ENCODE data around the gene SLC17A8. TPM values are rescaled to one million over a fixed set of nuclear protein-coding genes. Genes with fewer than 3 reads are reported as not detected.
"Not testable (repeated sequence)": the region's sequence is repeated elsewhere in the genome, so short reads cannot be mapped to it uniquely, and the experiment has no call there.

SLC17A8 gene
- total RNA-seq, 1 donor from 2014 or later: under 0.01 TPM

DNA sequence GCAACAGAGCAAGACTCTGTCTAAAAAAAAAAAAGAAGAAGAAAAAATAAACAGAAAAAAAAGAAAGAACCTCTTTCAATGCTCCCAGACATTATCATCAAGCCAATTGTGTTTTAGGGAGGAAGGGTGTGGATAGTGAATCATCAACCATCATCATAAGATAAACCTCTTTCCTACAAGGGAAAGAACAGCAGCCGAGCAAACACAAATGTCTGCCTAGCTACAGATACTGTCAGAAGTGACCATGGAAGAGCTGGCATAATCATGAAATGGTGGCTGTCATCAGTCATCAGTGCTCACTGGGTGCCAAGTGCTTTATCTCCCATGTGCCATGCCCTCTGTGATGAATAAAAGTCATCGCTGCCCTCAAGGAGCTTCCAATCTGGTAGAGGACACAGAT lies 46.6 kb downstream of the SLC17A8 start:
- H3K4me3 ChIP-seq (ENCODE audit: low read length in 3 of 3): no peak overlapping the region
- H3K9me3 ChIP-seq (ENCODE audit: control insufficient read depth in 3 of 3, low read length in 3 of 3): peaks cover 0 to 3% (median 0%) of the 10 kb centered on the region in 3 donors
- no peak overlapping the region for H3K9ac ChIP-seq (ENCODE audit: low read depth in 1 of 3, low read length in 3 of 3)
- H3K27ac ChIP-seq (ENCODE audit: low read depth, low read length): no peak overlapping the region
- no peaks in the 10 kb centered on the region for H3K4me1 ChIP-seq (ENCODE audit: control insufficient read depth in 3 of 3, insufficient read depth in 3 of 3, low read length in 3 of 3)
- H3K36me3 ChIP-seq (ENCODE audit: control insufficient read depth in 3 of 3, insufficient read depth in 3 of 3, low read length in 3 of 3): no peaks in the 10 kb centered on the region
- no peaks in the 10 kb centered on the region for H3K27me3 ChIP-seq (ENCODE audit: control insufficient read depth in 3 of 3, insufficient read depth in 3 of 3, low read length in 3 of 3)

DNA sequence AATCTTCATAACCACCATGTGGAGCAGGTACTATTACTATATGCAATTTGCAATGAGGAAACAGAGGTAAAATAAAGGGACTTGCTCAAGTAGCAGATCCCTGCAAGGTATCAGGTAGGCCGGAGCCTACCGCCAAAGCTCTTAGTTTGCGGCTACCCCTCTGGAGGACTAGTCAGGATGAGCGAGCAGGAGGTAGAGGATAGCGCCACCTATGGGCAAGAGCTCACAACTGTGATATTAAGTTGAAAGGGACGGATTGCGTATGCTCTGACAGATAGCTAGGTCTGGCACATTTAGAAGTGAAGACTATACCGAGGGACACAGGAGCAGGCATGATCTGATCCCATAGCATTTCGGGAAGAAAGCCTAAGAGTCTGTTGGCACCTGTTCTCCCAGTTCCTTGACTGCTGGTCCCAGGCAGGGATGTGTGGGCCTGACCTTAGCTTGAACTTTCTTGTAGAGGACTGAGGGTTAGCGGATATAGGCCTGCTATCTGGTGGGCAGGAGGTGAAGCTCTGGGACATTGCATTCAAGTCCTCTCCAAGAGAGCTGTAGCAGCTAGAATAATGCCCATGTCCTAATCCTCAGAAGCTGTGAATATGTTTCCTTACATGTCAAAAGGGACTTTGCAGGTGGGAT lies 48.0 kb downstream of the SLC17A8 start:
- no peaks in the 10 kb centered on the region for H3K27me3 ChIP-seq (ENCODE audit: control insufficient read depth in 3 of 3, insufficient read depth in 3 of 3, low read length in 3 of 3)
- H3K4me1 ChIP-seq (ENCODE audit: control insufficient read depth in 3 of 3, insufficient read depth in 3 of 3, low read length in 3 of 3): no peaks in the 10 kb centered on the region
- H3K27ac ChIP-seq (ENCODE audit: low read depth, low read length): no peak overlapping the region
- no peak overlapping the region for H3K4me3 ChIP-seq (ENCODE audit: low read length in 3 of 3)
- peaks cover 0 to 3% (median 0%) of the 10 kb centered on the region in 3 donors for H3K9me3 ChIP-seq (ENCODE audit: control insufficient read depth in 3 of 3, low read length in 3 of 3)
- no peak overlapping the region for H3K9ac ChIP-seq (ENCODE audit: low read depth in 1 of 3, low read length in 3 of 3)
- H3K36me3 ChIP-seq (ENCODE audit: control insufficient read depth in 3 of 3, insufficient read depth in 3 of 3, low read length in 3 of 3): no peaks in the 10 kb centered on the region

DNA sequence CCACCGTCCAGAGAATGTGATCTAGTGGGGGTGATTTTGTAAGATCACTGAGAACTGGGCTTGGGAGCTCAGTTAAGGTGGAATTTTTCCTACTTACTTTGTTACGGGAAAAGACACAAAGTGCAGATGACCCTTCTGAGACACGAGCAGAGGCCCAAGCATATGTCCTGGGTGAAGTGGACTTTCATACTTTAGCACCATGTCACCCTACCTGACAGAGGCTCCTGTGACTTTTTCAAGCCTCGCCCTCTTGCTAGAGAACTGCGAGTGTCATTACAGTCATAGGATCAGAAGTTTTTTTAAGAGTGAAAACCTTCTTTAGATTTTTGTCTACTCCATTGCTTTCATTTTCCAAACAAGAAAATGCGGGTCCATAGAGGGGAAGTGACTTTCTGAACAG lies 56.1 kb downstream of the SLC17A8 start:
- Histone ChIP-seq H3K27me3 (ENCODE audit: control insufficient read depth in 3 of 3, insufficient read depth in 3 of 3, low read length in 3 of 3) (no peaks in the 10 kb centered on the region), H3K36me3 (ENCODE audit: control insufficient read depth in 3 of 3, insufficient read depth in 3 of 3, low read length in 3 of 3) (no peaks in the 10 kb centered on the region), H3K27ac (ENCODE audit: low read depth, low read length) (no peak overlapping the region), H3K9ac (ENCODE audit: low read depth in 1 of 3, low read length in 3 of 3) (no peak overlapping the region), H3K9me3 (ENCODE audit: control insufficient read depth in 3 of 3, low read length in 3 of 3) (no peaks in the 10 kb centered on the region), H3K4me1 (ENCODE audit: control insufficient read depth in 3 of 3, insufficient read depth in 3 of 3, low read length in 3 of 3) (no peaks in the 10 kb centered on the region), H3K4me3 (ENCODE audit: low read length in 3 of 3) (no peak overlapping the region)

DNA sequence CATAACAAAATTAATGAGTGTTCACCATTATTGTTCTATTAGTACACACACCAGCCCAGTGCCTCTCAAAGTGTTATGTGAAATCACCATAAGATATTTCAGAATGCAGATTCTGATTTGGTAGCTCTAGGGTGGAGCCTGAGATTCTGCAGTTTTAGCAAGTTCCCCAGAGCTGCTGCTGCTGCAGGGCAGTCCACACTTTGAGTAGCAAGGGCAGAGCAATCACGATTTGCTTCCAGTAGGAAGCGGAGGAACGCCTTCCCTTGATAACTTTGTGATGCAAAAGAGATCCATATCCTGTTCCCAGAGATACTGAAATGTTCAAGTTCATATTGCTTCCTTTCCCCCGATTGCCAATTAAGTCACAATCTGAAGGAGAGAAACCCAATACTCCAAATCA lies 57.9 kb downstream of the SLC17A8 start:
- Histone ChIP-seq H3K9me3 (ENCODE audit: control insufficient read depth in 3 of 3, low read length in 3 of 3) (no peaks in the 10 kb centered on the region), H3K4me3 (ENCODE audit: low read length in 3 of 3) (no peak overlapping the region), H3K27ac (ENCODE audit: low read depth, low read length) (no peak overlapping the region), H3K27me3 (ENCODE audit: control insufficient read depth in 3 of 3, insufficient read depth in 3 of 3, low read length in 3 of 3) (no peaks in the 10 kb centered on the region), H3K9ac (ENCODE audit: low read depth in 1 of 3, low read length in 3 of 3) (no peak overlapping the region), H3K4me1 (ENCODE audit: control insufficient read depth in 3 of 3, insufficient read depth in 3 of 3, low read length in 3 of 3) (no peaks in the 10 kb centered on the region), H3K36me3 (ENCODE audit: control insufficient read depth in 3 of 3, insufficient read depth in 3 of 3, low read length in 3 of 3) (no peaks in the 10 kb centered on the region)

DNA sequence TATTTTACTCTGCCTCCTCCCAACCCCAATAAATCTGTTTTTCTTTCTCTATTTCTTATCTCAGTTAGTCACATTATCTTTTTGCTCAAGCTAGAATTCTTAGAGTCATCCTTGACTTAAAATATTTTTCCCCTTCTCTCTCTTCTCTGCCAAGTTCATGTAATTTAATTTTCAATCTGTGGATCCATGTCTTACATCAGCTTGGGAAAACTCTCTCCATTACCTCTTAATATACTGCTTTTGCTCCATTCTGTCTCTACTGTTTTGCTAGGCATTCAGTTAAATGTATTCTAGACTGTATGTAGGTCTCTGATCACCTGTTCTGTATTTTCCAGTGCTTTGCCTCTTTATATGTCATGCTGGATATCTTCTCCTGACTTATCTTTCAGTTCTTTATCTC lies 65.8 kb downstream of the SLC17A8 start:
- Histone ChIP-seq H3K9ac (ENCODE audit: low read depth in 1 of 3, low read length in 3 of 3) (no peak overlapping the region), H3K9me3 (ENCODE audit: control insufficient read depth in 3 of 3, low read length in 3 of 3) (peaks cover 0 to 2% (median 0%) of the 10 kb centered on the region in 3 donors), H3K4me3 (ENCODE audit: low read length in 3 of 3) (no peak overlapping the region), H3K4me1 (ENCODE audit: control insufficient read depth in 3 of 3, insufficient read depth in 3 of 3, low read length in 3 of 3) (no peaks in the 10 kb centered on the region), H3K27me3 (ENCODE audit: control insufficient read depth in 3 of 3, insufficient read depth in 3 of 3, low read length in 3 of 3) (no peaks in the 10 kb centered on the region), H3K36me3 (ENCODE audit: control insufficient read depth in 3 of 3, insufficient read depth in 3 of 3, low read length in 3 of 3) (no peaks in the 10 kb centered on the region), H3K27ac (ENCODE audit: low read depth, low read length) (no peak overlapping the region)

DNA sequence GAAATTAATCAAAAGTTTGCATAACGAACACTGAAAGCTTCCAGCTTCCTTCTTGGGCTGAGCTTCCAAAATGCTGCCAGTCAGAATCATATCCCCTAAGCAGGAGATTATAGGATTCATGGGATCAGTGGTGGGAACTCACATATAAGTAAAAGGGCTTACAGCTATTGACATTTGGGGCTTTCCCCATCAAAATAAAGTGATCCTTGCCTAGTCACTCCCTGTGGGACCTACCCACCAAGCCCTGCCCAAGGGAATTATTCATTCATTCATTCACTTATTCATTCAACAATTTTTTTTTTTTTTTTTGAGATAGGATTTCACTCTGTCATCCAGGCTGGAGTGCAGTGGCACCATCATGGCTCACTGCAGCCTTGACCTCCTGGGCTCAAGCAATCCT lies 69.3 kb downstream of the SLC17A8 start:
- H3K27ac ChIP-seq (ENCODE audit: low read depth, low read length): no peak overlapping the region
- no peak overlapping the region for H3K9ac ChIP-seq (ENCODE audit: low read depth in 1 of 3, low read length in 3 of 3)
- no peak overlapping the region for H3K4me3 ChIP-seq (ENCODE audit: low read length in 3 of 3)
- no peaks in the 10 kb centered on the region for H3K27me3 ChIP-seq (ENCODE audit: control insufficient read depth in 3 of 3, insufficient read depth in 3 of 3, low read length in 3 of 3)
- H3K4me1 ChIP-seq (ENCODE audit: control insufficient read depth in 3 of 3, insufficient read depth in 3 of 3, low read length in 3 of 3): no peaks in the 10 kb centered on the region
- H3K36me3 ChIP-seq (ENCODE audit: control insufficient read depth in 3 of 3, insufficient read depth in 3 of 3, low read length in 3 of 3): no peaks in the 10 kb centered on the region
- H3K9me3 ChIP-seq (ENCODE audit: control insufficient read depth in 3 of 3, low read length in 3 of 3): peaks cover 0 to 4% (median 0%) of the 10 kb centered on the region in 3 donors

DNA sequence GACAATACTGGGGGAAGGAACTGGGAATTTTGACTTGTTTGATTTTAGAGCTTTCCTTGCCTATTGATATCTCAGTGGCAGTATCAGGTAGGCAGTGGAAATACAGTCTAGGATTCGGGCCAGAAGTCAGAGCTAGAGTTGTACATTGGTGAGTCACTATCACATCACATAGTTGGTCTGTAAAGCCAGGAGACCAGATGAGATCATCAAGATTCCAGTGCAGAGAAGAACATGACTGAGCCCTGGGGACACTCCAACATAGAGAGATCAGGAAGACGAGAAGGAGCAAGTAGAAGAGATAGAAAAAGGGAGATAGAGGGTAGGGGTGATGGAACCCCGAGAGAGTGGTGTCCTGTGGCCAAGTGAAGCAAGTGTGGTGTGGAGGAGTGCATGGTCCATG lies 70.2 kb downstream of the SLC17A8 start:
- H3K27ac ChIP-seq (ENCODE audit: low read depth, low read length): no peak overlapping the region
- no peaks in the 10 kb centered on the region for H3K36me3 ChIP-seq (ENCODE audit: control insufficient read depth in 3 of 3, insufficient read depth in 3 of 3, low read length in 3 of 3)
- no peaks in the 10 kb centered on the region for H3K4me1 ChIP-seq (ENCODE audit: control insufficient read depth in 3 of 3, insufficient read depth in 3 of 3, low read length in 3 of 3)
- no peak overlapping the region for H3K4me3 ChIP-seq (ENCODE audit: low read length in 3 of 3)
- no peak overlapping the region for H3K9ac ChIP-seq (ENCODE audit: low read depth in 1 of 3, low read length in 3 of 3)
- H3K27me3 ChIP-seq (ENCODE audit: control insufficient read depth in 3 of 3, insufficient read depth in 3 of 3, low read length in 3 of 3): no peaks in the 10 kb centered on the region
- peaks cover 0 to 4% (median 0%) of the 10 kb centered on the region in 3 donors for H3K9me3 ChIP-seq (ENCODE audit: control insufficient read depth in 3 of 3, low read length in 3 of 3)

DNA sequence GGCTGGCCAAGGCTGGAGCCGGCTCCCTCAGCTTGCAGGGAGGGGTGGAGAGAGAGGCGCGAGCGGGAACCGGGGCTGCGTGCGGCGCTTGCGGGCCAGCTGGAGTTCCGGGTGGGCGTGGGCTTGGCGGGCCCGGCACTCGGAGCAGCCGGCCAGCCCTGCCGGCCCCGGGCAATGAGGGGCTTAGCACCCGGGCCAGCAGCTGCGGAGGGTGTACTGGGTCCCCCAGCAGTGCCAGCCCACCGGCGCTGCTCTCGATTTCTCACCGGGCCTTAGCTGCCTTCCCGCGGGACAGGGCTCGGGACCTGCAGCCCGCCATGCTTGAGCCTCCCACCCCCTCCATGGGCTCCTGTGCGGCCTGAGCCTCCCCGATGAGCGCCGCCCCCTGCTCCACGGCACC lies 73.4 kb downstream of the SLC17A8 start:
- H3K4me3 ChIP-seq (ENCODE audit: low read length in 3 of 3); H3K9ac ChIP-seq (ENCODE audit: low read depth in 1 of 3, low read length in 3 of 3); H3K9me3 ChIP-seq (ENCODE audit: control insufficient read depth in 3 of 3, low read length in 3 of 3); H3K4me1 ChIP-seq (ENCODE audit: control insufficient read depth in 3 of 3, insufficient read depth in 3 of 3, low read length in 3 of 3); H3K27me3 ChIP-seq (ENCODE audit: control insufficient read depth in 3 of 3, insufficient read depth in 3 of 3, low read length in 3 of 3); H3K27ac ChIP-seq (ENCODE audit: low read depth, low read length); H3K36me3 ChIP-seq (ENCODE audit: control insufficient read depth in 3 of 3, insufficient read depth in 3 of 3, low read length in 3 of 3): not testable (repeated sequence)

DNA sequence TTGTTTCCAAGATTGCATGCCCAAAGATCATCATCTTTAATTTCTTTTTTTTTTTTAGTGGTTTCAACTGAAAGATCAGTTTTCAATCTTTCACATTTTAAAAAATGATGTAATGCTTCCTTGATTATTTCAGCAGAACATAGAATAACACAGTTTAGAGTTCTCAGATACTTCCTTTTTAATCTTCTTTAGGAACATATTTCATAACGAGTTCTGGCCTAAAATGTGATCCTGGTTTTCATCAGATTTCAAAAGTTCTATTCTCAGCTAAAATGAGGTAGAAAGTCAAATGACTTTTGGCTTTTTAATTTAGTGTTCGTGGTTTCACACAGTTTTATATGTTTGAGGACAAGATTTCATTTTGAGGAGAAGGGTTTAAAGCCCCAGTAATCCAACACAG lies 76.8 kb downstream of the SLC17A8 start:
- H3K27me3 ChIP-seq (ENCODE audit: control insufficient read depth in 3 of 3, insufficient read depth in 3 of 3, low read length in 3 of 3): no peaks in the 10 kb centered on the region
- no peak overlapping the region for H3K27ac ChIP-seq (ENCODE audit: low read depth, low read length)
- H3K9ac ChIP-seq (ENCODE audit: low read depth in 1 of 3, low read length in 3 of 3): no peak overlapping the region
- no peaks in the 10 kb centered on the region for H3K4me1 ChIP-seq (ENCODE audit: control insufficient read depth in 3 of 3, insufficient read depth in 3 of 3, low read length in 3 of 3)
- H3K36me3 ChIP-seq (ENCODE audit: control insufficient read depth in 3 of 3, insufficient read depth in 3 of 3, low read length in 3 of 3): no peaks in the 10 kb centered on the region
- H3K9me3 ChIP-seq (ENCODE audit: control insufficient read depth in 3 of 3, low read length in 3 of 3): peaks cover 0 to 2% (median 0%) of the 10 kb centered on the region in 3 donors
- no peak overlapping the region for H3K4me3 ChIP-seq (ENCODE audit: low read length in 3 of 3)

DNA sequence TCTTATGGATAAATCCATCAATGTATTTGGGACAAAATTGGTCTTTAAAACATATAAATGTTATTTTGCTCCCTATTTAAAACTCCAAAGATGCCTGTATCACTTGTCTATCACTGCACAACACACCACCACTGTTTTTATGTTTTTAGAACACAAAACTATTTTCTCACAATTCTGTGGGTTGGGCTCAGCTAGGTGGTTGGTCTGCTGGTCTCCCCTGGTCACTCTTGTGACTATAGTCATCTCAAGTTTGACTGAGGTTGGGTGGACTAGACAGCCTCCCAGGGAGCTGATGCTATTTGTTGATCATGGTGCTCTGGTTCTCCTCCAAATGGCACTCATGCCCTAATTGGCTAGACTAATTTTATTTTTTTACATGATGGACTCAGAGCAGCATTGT lies 77.3 kb downstream of the SLC17A8 start:
- no peak overlapping the region for H3K9ac ChIP-seq (ENCODE audit: low read depth in 1 of 3, low read length in 3 of 3)
- H3K4me3 ChIP-seq (ENCODE audit: low read length in 3 of 3): no peak overlapping the region
- H3K27ac ChIP-seq (ENCODE audit: low read depth, low read length): no peak overlapping the region
- no peaks in the 10 kb centered on the region for H3K9me3 ChIP-seq (ENCODE audit: control insufficient read depth in 3 of 3, low read length in 3 of 3)
- no peaks in the 10 kb centered on the region for H3K27me3 ChIP-seq (ENCODE audit: control insufficient read depth in 3 of 3, insufficient read depth in 3 of 3, low read length in 3 of 3)
- H3K36me3 ChIP-seq (ENCODE audit: control insufficient read depth in 3 of 3, insufficient read depth in 3 of 3, low read length in 3 of 3): no peaks in the 10 kb centered on the region
- no peaks in the 10 kb centered on the region for H3K4me1 ChIP-seq (ENCODE audit: control insufficient read depth in 3 of 3, insufficient read depth in 3 of 3, low read length in 3 of 3)

All from skeletal muscle tissue (tissue), 4 donors.